ENCODE results near the gene CD9. TPM values are rescaled to one million over a fixed set of nuclear protein-coding genes. Genes with fewer than 3 reads are reported as not detected.

The CD9 gene
- total RNA-seq, 1 experiment from 2014 or later: 304 TPM

DNA sequence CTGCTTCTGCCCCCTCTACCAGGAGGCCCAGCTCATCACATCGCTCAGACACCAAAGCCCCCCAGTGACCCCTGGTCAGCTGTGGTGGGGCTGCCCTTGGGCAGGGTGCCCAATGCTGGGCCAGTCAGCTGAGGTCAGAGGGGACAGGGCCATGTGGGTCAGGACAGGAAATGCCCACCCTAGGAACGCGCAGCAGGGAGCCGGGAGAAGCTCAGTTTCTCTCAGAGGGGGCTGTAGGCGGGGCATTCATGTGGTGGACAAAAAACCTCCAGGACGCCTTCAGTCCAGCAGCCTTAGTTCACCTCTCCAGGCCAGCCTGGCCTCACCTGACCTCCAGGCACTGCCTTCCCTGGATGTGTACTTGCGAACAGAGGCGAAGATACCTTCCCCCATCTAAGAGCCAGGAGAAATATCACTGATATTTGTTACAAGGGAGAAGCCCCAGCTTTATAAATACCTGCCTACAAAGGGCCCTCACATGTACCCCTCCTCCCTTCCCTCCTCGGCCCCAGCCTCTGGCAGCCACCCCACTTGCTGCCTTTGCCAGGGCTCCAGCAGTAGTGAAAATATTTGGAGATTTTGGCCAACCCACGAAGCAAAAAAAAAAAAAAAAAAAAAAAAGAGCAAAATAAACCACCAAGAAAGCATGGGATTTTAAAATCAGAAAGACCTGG is 68.4 kb downstream of the CD9 start:
- Histone ChIP-seq H3K27ac (no peak overlapping the region), H3K36me3 (no peaks in the 10 kb centered on the region), H3K27me3 (replicated peaks) (no peaks in the 10 kb centered on the region), H3K4me3 (no peak overlapping the region), H3K9me3 (replicated peaks) (no peaks in the 10 kb centered on the region), H3K4me1 (replicated peaks) (peaks cover 10% of the 10 kb centered on the region)
- DNase-seq (ENCODE audit: low read depth in 1 of 2, low spot score in 2 of 2): no peak

DNA sequence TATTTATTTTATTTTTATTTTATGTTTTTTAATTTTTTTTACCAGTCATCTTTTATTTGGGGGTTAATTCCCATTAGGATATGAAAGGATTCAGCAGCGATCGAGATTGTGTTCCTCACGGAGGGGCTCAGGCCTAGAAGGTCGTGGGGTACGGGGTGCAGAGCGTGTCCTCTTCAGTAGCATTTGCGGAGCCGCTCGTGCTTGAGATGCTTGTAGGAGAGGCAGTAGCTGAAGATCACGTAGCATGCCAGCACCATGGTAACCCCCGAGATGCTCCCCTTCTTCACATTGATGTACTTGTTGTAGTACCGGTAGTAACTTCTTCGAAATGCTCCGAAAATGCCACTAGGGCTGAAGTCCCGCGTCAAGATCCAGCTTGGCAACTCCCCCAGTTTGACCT is 69.8 kb downstream of the CD9 start:
- Histone ChIP-seq H3K36me3 (no peaks in the 10 kb centered on the region), H3K27me3 (replicated peaks) (no peaks in the 10 kb centered on the region), H3K9me3 (replicated peaks) (no peaks in the 10 kb centered on the region), H3K4me3 (no peak overlapping the region), H3K4me1 (replicated peaks) (peaks cover 10% of the 10 kb centered on the region), H3K27ac (no peak overlapping the region)
- DNase-seq (ENCODE audit: low read depth in 1 of 2, low spot score in 2 of 2): no peak

DNA sequence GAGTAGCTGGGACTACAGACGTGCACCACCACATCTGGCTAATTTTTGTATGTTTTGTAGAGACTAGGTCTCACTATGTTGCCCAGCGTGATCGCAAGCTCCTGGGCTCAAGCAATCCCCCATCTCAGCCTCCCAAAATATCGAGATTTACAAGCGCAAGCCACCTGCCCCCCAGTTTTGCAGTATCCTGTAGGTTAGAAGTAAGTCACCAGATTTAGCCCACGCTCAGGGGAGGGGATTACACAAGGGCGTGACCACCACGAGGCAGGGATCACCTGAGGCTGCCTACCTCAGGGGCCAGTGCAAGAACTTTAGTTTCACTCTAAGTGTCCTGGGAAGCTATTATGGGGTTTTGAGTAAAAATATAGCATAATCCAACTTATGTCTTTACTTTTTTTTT is 71.1 kb downstream of the CD9 start:
- Histone ChIP-seq H3K4me1 (replicated peaks) (peaks cover 10% of the 10 kb centered on the region), H3K27me3 (replicated peaks) (no peaks in the 10 kb centered on the region), H3K4me3 (no peak overlapping the region), H3K9me3 (replicated peaks) (no peaks in the 10 kb centered on the region), H3K27ac (no peak overlapping the region), H3K36me3 (no peaks in the 10 kb centered on the region)
- no peak for DNase-seq (ENCODE audit: low read depth in 1 of 2, low spot score in 2 of 2)

DNA sequence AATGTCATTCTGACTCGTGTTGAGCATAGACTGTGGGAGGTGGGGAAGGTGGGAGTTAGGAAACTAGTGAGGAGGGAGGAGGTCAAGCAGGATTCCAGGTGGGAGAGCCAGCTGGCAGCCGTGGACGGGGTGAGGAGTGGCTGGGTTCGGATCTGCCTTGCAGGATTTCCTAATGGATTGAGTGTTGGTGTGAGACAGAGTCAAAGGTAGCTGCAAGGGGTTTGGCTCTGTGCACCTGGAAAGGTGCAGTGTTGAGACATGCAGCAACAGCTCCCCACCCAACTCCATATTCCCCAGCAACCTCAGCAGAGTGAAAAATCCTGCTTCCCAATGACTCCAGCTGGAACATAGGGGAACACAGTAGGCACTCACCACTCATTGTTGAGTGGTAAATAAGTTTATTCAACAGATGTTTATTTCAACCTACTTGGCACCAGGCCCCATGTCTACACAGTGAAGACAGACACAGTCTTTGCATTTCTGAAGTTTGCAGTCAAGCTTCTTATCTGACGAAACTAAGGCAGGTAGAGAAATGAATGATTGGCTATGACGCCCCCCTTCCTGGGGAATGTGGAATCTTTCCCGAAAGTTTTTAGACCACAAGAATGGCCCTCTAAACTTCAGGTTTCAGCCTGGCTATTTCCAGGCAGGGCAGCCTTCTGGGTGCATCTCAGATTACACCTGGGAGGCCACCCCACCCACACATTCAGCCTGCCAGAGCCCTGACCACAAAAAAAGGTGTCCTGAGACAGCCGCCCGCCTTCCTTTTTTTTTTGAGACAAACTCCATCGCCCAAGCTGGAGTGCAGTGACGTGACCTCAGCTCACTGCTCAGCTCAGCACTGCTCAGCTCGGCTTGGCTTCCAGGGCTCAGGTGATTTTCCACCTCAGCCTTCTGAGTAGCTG is 72.4 kb downstream of the CD9 start:
- Histone ChIP-seq H3K27ac (no peak overlapping the region), H3K4me1 (replicated peaks) (peaks cover 7% of the 10 kb centered on the region), H3K27me3 (replicated peaks) (no peaks in the 10 kb centered on the region), H3K4me3 (no peak overlapping the region), H3K9me3 (replicated peaks) (no peaks in the 10 kb centered on the region), H3K36me3 (no peaks in the 10 kb centered on the region)
- DNase-seq (ENCODE audit: low read depth in 1 of 2, low spot score in 2 of 2): no peak

DNA sequence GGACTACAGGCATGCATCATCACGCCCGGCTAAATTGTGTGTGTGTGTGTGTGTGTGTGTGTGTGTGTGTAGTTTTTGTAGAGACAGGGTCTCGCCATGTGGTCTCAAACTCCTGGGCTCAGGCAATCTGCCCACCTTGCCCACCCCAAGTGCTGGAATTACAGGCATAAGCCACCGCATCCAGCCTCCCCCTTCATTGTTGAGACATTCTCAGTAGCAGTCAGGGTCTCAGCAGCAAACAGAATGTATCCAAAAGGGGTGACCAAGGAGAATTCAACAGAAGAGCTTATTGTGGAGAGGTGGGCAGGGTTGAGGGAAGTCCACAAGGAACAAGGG is 73.0 kb downstream of the CD9 start:
- no peaks in the 10 kb centered on the region for H3K36me3 ChIP-seq
- DNase-seq (ENCODE audit: low read depth in 1 of 2, low spot score in 2 of 2): no peak
- peaks cover 9% of the 10 kb centered on the region for H3K4me1 ChIP-seq (replicated peaks)
- H3K4me3 ChIP-seq: no peak overlapping the region
- H3K9me3 ChIP-seq (replicated peaks): no peaks in the 10 kb centered on the region
- H3K27ac ChIP-seq: no peak overlapping the region
- no peaks in the 10 kb centered on the region for H3K27me3 ChIP-seq (replicated peaks)

DNA sequence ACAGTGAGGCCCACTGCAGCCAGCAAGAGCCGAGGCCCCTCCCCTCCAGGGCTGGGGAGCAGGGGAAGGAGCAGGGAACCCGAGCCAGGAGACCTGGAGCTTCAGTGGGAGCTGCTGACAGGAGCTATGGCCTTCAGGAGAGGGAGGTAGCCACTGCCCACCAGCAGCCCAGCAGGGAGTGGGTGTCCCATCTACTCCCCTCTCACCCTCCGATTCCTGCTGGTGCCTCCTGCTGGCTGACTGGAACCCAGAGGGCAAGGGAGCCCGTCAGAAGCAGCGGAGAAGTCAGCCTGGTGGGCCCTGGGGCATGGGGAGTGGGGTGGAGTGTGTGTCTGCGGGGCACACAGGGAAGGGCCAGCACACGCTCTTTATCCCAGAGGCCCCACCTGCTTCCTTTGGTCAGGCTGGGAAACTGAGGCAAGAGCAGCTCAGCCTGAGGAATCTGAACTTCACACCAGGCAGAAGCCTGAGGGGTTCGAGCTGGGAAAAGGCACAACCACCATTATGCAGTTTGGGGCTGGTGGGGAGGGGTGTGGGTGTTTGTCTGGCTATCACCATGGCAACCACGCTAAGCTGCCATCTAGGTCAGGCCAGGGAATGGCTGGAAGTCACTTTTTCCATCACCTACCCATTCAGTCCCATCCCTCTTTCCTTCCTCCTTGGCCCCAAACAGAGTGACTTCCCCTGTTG is 73.5 kb downstream of the CD9 start:
- H3K27me3 ChIP-seq (replicated peaks): no peaks in the 10 kb centered on the region
- H3K4me3 ChIP-seq: no peak overlapping the region
- DNase-seq (ENCODE audit: low read depth in 1 of 2, low spot score in 2 of 2): no peak
- no peaks in the 10 kb centered on the region for H3K36me3 ChIP-seq
- H3K27ac ChIP-seq: no peak overlapping the region
- no peaks in the 10 kb centered on the region for H3K9me3 ChIP-seq (replicated peaks)
- H3K4me1 ChIP-seq (replicated peaks): peaks cover 14% of the 10 kb centered on the region

DNA sequence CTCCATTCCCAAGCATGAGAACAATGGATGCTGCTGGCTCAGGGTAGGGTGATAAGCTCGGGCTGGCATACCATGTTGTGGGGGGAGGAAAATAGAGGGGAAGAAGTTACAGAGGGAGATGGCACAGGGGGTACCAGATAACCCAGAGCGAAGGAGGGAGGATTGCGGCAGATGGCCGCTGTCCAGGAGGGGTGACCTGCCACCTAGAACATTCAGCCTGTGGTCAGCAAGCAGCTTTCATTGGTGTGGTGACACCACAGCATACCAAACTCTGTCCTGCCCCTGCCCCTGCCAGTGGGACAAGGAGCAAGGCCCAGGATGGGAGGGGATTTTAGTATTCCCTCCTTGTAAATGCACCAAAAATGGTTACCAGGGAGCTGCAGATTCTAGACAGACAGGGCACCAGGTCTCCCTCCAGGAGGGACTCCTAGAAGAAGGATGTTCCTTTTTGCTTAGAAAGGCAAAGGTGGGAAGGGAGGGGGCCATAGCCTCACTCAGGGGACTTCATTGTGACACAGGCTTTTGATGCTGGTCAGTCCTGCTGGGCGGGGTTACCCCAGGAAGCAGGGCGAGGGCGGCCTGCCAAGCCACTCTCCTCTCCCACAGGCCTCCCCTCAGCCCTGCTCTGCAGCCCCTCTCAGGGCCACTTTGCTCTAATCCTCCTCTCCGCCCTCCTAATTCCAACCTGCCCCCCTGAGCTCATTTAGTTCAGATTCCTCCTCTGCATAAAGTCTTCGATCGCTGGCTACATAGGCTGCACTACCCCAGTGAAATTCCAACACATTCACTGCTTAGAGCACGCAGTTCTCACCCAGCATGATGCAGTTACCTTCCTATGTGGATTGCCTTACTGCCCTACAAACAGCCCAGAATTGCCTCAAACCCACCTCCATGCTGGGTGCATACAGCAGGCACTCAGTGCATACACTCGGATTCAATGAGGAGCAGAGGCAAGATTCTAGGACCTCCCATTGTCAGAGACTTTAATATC is 74.3 kb downstream of the CD9 start:
- H3K27ac ChIP-seq: no peak overlapping the region
- H3K27me3 ChIP-seq (replicated peaks): no peaks in the 10 kb centered on the region
- H3K36me3 ChIP-seq: no peaks in the 10 kb centered on the region
- H3K4me1 ChIP-seq (replicated peaks): peaks cover 22% of the 10 kb centered on the region
- no peaks in the 10 kb centered on the region for H3K9me3 ChIP-seq (replicated peaks)
- no peak overlapping the region for H3K4me3 ChIP-seq
- no peak for DNase-seq (ENCODE audit: low read depth in 1 of 2, low spot score in 2 of 2)

DNA sequence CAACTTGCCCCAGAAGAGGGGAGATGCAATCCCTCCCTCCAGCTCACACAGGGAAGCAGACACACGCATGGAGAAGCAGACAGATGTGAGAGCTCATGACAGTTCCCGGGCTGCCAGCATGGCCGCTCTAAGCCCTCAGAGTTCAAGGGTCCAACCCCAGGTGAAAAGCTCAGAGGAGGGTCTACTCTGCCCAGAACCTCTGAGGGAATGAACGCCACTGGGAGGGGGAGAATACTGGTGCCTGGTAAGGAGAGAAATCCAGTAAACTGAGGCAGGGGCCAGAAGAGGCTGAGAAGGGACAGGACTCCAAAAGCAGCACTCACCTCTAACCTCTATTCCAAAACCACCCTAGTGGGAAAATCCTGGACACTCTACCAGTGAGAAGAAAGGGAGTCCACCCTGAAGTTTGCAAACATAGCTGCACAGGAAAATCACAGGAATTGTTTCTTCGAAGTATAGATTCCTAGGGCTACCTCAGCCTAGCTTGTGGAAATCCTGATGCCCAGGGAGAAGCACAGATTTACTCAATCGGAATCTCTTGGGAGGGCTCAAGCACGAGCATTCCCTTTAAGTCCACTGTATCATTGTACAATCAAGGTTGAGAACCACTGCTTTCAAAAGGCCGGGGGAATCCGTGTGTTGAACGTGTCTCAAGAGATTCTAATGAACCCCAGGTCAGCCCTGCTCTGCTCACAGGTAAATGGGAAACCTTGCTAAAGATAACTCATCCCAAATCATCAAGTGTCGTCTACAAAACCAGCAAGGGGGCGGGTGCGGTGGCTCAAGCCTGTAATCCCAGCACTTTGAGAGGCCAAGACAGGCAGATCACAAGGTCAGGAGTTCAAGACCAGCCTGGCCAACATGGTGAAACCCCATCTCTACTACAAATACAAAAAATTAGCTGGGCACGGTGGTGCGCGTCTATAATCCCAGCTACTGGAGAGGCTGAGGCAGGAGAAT is 76.0 kb downstream of the CD9 start:
- Histone ChIP-seq H3K4me1 (replicated peaks) (peaks cover 38% of the 10 kb centered on the region), H3K27me3 (replicated peaks) (no peaks in the 10 kb centered on the region), H3K27ac (no peak overlapping the region), H3K4me3 (no peak overlapping the region), H3K9me3 (replicated peaks) (no peaks in the 10 kb centered on the region), H3K36me3 (no peaks in the 10 kb centered on the region)
- no peak for DNase-seq (ENCODE audit: low read depth in 1 of 2, low spot score in 2 of 2)

DNA sequence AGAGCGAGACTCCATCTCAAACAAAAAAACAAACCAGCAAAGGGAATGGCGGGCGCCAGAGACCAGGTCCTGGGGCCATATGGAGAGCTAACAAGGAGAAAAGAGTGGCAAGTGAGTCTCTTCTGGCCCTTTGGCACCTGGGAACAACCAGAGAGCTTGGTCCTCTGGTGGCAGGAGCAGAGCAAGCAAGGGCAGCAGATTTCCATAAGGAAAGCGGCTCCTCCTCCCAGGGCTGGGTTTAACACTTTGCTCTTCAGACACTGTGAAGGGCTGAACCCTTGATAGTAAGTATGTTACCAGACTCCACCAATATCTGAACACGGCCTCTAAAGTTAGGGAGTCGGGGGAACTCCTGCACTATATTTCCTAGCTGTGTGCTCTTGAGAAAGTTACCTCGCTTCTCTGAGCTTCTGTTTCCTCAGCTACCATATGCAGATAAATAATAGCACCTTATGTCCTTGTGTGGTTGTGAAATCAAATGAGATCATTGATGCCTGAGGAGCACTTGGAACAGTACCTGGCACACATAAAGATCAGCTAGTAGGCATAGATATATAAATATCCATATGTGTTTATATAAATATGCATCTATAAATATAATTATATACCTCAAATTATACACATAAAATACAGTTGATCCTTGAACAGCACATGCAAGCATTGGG is 76.9 kb downstream of the CD9 start:
- Histone ChIP-seq H3K36me3 (no peaks in the 10 kb centered on the region), H3K27me3 (replicated peaks) (no peaks in the 10 kb centered on the region), H3K27ac (no peak overlapping the region), H3K4me3 (no peak overlapping the region), H3K9me3 (replicated peaks) (no peaks in the 10 kb centered on the region), H3K4me1 (replicated peaks) (peaks cover 42% of the 10 kb centered on the region)
- DNase-seq (ENCODE audit: low read depth in 1 of 2, low spot score in 2 of 2): no peak

DNA sequence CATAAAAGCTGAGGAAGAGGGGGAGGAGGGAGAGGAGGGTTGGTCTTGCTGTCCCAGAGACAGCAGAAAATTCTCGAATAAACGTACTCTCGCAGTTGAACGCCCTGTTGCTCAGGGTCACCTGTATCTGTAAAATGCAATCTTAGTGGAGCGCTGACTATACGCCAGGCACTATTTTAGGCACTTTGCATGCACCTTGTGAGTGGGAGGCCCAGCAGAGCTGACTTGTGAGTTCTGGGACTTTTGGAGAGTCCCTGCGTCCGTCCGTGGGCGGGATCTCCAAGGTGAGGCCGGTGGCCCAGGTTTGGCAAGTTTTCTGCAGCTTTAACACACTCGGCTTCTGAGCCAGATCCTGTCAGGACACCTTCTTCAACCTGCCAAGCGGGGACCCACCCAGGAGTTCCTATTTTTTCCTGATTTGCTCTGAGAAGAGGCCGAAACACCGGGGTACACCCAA is 77.8 kb downstream of the CD9 start:
- no peak for DNase-seq (ENCODE audit: low read depth in 1 of 2, low spot score in 2 of 2)
- Histone ChIP-seq H3K27ac (peak overlapping the region; percentile 98), H3K4me1 (replicated peaks) (peaks cover 37% of the 10 kb centered on the region), H3K9me3 (replicated peaks) (no peaks in the 10 kb centered on the region), H3K4me3 (peak overlapping the region; percentile 40), H3K27me3 (replicated peaks) (no peaks in the 10 kb centered on the region), H3K36me3 (no peaks in the 10 kb centered on the region)

DNA sequence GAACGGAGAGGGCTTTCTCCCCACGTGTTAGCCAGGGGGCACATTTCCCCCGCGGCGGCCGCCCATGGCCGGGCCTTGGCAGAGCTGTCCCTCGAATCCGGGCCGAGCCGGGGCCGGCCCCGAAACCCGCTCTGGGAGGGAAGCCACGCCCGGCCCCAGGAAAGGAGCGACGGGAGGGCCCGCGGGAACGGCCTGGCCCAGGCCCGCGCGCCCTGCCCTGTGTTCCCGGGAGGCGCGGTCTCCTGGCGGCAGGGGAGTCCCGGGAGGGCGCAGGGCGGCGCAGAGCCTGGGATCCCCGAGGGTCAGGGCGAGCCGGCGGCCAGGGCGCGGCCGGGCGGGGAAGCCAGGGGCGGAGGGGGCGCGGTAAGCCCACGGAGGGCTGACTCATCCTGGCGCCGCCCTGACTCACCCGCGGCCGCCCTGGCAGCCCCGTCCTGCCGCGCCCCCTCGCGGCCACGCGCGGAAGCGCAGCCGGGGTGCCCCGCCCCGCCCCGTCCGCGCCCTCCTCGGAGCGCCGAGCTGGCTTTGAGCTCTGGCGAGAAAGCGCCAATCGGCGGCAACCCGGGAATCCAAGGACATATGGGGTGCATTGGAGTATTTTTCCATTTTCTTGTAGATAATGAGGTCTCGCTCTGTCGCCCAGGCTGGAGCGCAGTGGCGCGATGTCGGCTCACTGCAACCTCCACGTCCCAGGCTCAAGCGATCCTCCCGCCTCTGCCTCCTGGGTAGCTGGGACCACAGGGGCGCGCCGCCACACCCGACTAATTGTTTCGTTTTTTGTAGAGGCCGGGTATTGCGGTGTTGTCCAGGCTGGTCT is 78.4 kb downstream of the CD9 start:
- peak overlapping the region; percentile 40 for H3K4me3 ChIP-seq
- no peaks in the 10 kb centered on the region for H3K36me3 ChIP-seq
- no peaks in the 10 kb centered on the region for H3K9me3 ChIP-seq (replicated peaks)
- H3K27ac ChIP-seq: peak overlapping the region; percentile 98
- H3K27me3 ChIP-seq (replicated peaks): no peaks in the 10 kb centered on the region
- peak; percentile 91 to 92 for DNase-seq (ENCODE audit: low read depth in 1 of 2, low spot score in 2 of 2)
- peaks cover 37% of the 10 kb centered on the region for H3K4me1 ChIP-seq (replicated peaks)

All from SJSA1 (cell line).